HG03558 (cell line): ENCODE measurements around the gene UTS2B.

ENCODE experiments used
- ATAC-seq: cut with Tn5 transposase; IDR thresholded peaks from one replicate; pipeline ENCODE4 v1.9.1; 2021; ENCODE audit warnings: moderate number of reproducible peaks; ENCODE audit not compliant: unreplicated experiment; ENCODE audit errors: extremely low read depth

Gene UTS2B

GRCh38 chr3:191253089-191253799 lies 77.1 kb downstream of the UTS2B start:
- no peak for ATAC-seq

GRCh38 chr3:191246630-191247029 lies 83.7 kb downstream of the UTS2B start:
- ATAC-seq: no peak

- ATAC-seq: peak; percentile 67
These were observed 84.3 kb downstream of the UTS2B start for GRCh38 chr3:191246034-191246433.

- no peak for ATAC-seq
These were observed 86.0 kb downstream of the UTS2B start for GRCh38 chr3:191244242-191244867.

GRCh38 chr3:191240486-191240885 lies 89.8 kb downstream of the UTS2B start:
- ATAC-seq: no peak

GRCh38 chr3:191239407-191240031 lies 90.8 kb downstream of the UTS2B start:
- no peak for ATAC-seq

GRCh38 chr3:191238321-191238817 lies 92.0 kb downstream of the UTS2B start:
- no peak for ATAC-seq

GRCh38 chr3:191237047-191237882 lies 93.1 kb downstream of the UTS2B start:
- ATAC-seq: no peak

- no peak for ATAC-seq
These were observed 93.7 kb downstream of the UTS2B start for GRCh38 chr3:191236646-191237045.

GRCh38 chr3:191235331-191236314 lies 94.7 kb downstream of the UTS2B start:
- peak; percentile 99 for ATAC-seq

- ATAC-seq: no peak
These were observed 96.1 kb downstream of the UTS2B start for GRCh38 chr3:191234216-191234615.

GRCh38 chr3:191227541-191227940 lies 102.8 kb downstream of the UTS2B start:
- ATAC-seq: no peak

- no peak for ATAC-seq
These were observed 108.7 kb downstream of the UTS2B start for GRCh38 chr3:191221638-191222037.

GRCh38 chr3:191220908-191221307 lies 109.4 kb downstream of the UTS2B start:
- ATAC-seq: no peak

- no peak for ATAC-seq
These were observed 113.0 kb downstream of the UTS2B start for GRCh38 chr3:191217301-191217700.
